GM23248 (cell line): ENCODE results near the gene RBM27. TPM values are rescaled to one million over a fixed set of nuclear protein-coding genes. Genes with fewer than 3 reads are reported as not detected.

Experiments
- DNase-seq: peaks from one replicate; pipeline ENCODE4 v3.0.0-alpha.2; 2015
- H2AFZ ChIP-seq: fragments of 200-600 bp; sonication (generic); 2 replicates; pipeline ENCODE4 v1.6.1; 2016; ENCODE audit warnings: antibody characterized with exemption
- H3F3A ChIP-seq: fragments of 200-600 bp; sonication (generic); 2 replicates; pipeline ENCODE4 v1.6.1; 2016; ENCODE audit warnings: mild to moderate bottlenecking, antibody characterized with exemption, mixed run types; ENCODE audit not compliant: insufficient read depth
- H3K27ac ChIP-seq: fragments of 200-600 bp; sonication (generic); 2 replicates; pipeline ENCODE4 v1.5.1; 2016; ENCODE audit warnings: mild to moderate bottlenecking
- H3K27me3 ChIP-seq: fragments of 200-600 bp; sonication (generic); replicated peaks from 2 replicates; pipeline ENCODE4 v1.6.1; 2016; ENCODE audit warnings: mild to moderate bottlenecking; ENCODE audit not compliant: insufficient read depth
- H3K36me3 ChIP-seq: fragments of 200-600 bp; sonication (generic); 2 replicates; pipeline ENCODE4 v1.6.1; 2016; ENCODE audit warnings: low read depth, mild to moderate bottlenecking
- H3K4me1 ChIP-seq: fragments of 200-600 bp; sonication (generic); 2 replicates; pipeline ENCODE4 v1.6.1; 2016; ENCODE audit warnings: mild to moderate bottlenecking; ENCODE audit not compliant: insufficient read depth
- H3K4me2 ChIP-seq: fragments of 200-600 bp; sonication (generic); one replicate; pipeline ENCODE4 v1.6.1; 2016; ENCODE audit warnings: mild to moderate bottlenecking; ENCODE audit not compliant: unreplicated experiment
- H3K4me3 ChIP-seq: fragments of 200-600 bp; sonication (generic); 2 replicates; pipeline ENCODE4 v1.5.1; 2016; ENCODE audit warnings: mild to moderate bottlenecking
- H3K79me2 ChIP-seq: fragments of 200-600 bp; sonication (generic); 2 replicates; pipeline ENCODE4 v1.6.1; 2016; ENCODE audit warnings: mild to moderate bottlenecking; ENCODE audit not compliant: insufficient read depth
- H3K9ac ChIP-seq: fragments of 200-600 bp; sonication (generic); 2 replicates; pipeline ENCODE4 v1.6.1; 2016; ENCODE audit warnings: mild to moderate bottlenecking
- H3K9me2 ChIP-seq: fragments of 200-600 bp; sonication (generic); 2 replicates; pipeline ENCODE4 v1.6.1; 2016; ENCODE audit warnings: mixed run types, mild to moderate bottlenecking, moderate library complexity; ENCODE audit not compliant: insufficient read depth
- H3K9me3 ChIP-seq: fragments of 200-600 bp; sonication (generic); one replicate; pipeline ENCODE4 v1.6.1; 2017; ENCODE audit warnings: low read depth
- H4K20me1 ChIP-seq: fragments of 200-600 bp; sonication (generic); 2 replicates; pipeline ENCODE4 v1.6.0; 2016; ENCODE audit not compliant: insufficient read depth
- EZH2 ChIP-seq: fragments of 200-600 bp; sonication (generic); IDR thresholded peaks from 2 replicates; pipeline ENCODE4 v1.6.1; 2018; ENCODE audit warnings: antibody characterized with exemption, mild to moderate bottlenecking; ENCODE audit not compliant: insufficient read depth, poor library complexity, severe bottlenecking
- EZH2phosphoT487 ChIP-seq: fragments of 200-600 bp; sonication (generic); IDR thresholded peaks from 2 replicates; pipeline ENCODE4 v1.6.1; 2018; ENCODE audit warnings: antibody characterized with exemption, moderate library complexity, mild to moderate bottlenecking, low read depth; ENCODE audit not compliant: insufficient read depth
- WGBS, 2 experiments: methylation state at CpG; one replicate each; pipeline ENCODE4 v1.1.6; 2015 to 2017; ENCODE audit warnings: low lambda C conversion rate in 2 of 2, low coverage in 1 of 2; ENCODE audit errors: missing lambda C conversion rate in 2 of 2; 5-methylcytosine and 5-hydroxymethylcytosine counted together
- in situ Hi-C: fragments of 300-500 bp; cut with MboI; formaldehyde crosslinking; loops from 2 replicates; pipeline ENCODE4 v1.15.0; 2020
- polyA plus RNA-seq: library from polyadenylated mRNA; unstranded; fragments of >200 nt; fragmentation: Nextera tagmentation; extraction: Ambion mirVana; gene quantifications from 2 replicates; pipeline ENCODE4 v1.2.1, GENCODE V29; 2016
- small RNA-seq: library from RNA; depleted of rRNA; stranded (forward); fragments of <200 nt; gene quantifications from one replicate; pipeline ENCODE3, GENCODE V24; 2014; ENCODE audit warnings: low read depth, low replicate concordance
- total RNA-seq: library from RNA; depleted of rRNA; stranded (reverse); fragments of >200 nt; shearing (Covaris generic); gene quantifications from 2 replicates; pipeline ENCODE4 v1.2.3, GENCODE V29; 2014; rRNA removed

Gene RBM27
- total and polyA plus RNA-seq, 2 experiments from 2014 or later = 3.1 to 13.9 TPM

GRCh38 chr5:146248561-146248960 is 45.2 kb downstream of the RBM27 start:
- Histone ChIP-seq H2AFZ (no peak overlapping the region), H3F3A (no peaks in the 10 kb centered on the region), H3K9me2 (no peaks in the 10 kb centered on the region), H3K27me3 (no peaks in the 10 kb centered on the region), H3K79me2 (peaks cover 56% of the 10 kb centered on the region), H4K20me1 (no peaks in the 10 kb centered on the region), H3K4me3 (no peak overlapping the region), H3K27ac (no peak overlapping the region), H3K4me2 (no peak overlapping the region), H3K4me1 (no peaks in the 10 kb centered on the region), H3K9ac (no peak overlapping the region), H3K9me3 (no peaks in the 10 kb centered on the region), H3K36me3 (peaks cover 18% of the 10 kb centered on the region)
- in situ Hi-C loops = no loop called here
- no peak for DNase-seq
- WGBS, 2 experiments = 94 to 99% methylated on average over 5 of the region's 5 CpGs
- TF ChIP-seq EZH2phosphoT487 (no peak), EZH2 (no peak)

GRCh38 chr5:146249801-146250200 is 46.4 kb downstream of the RBM27 start:
- TF ChIP-seq EZH2phosphoT487 (no peak), EZH2 (no peak)
- H3K4me3 ChIP-seq = no peak overlapping the region
- no peak overlapping the region for H3K9ac ChIP-seq
- no peaks in the 10 kb centered on the region for H3K9me3 ChIP-seq
- peaks cover 64% of the 10 kb centered on the region for H3K79me2 ChIP-seq
- H3F3A ChIP-seq = no peaks in the 10 kb centered on the region
- no peaks in the 10 kb centered on the region for H3K27me3 ChIP-seq
- H2AFZ ChIP-seq = no peak overlapping the region
- 93 to 94% methylated on average over 4 of the region's 4 CpGs for WGBS, 2 experiments
- no peaks in the 10 kb centered on the region for H3K9me2 ChIP-seq
- no peak overlapping the region for H3K27ac ChIP-seq
- peaks cover 16% of the 10 kb centered on the region for H3K36me3 ChIP-seq
- H3K4me2 ChIP-seq = no peak overlapping the region
- H3K4me1 ChIP-seq = no peaks in the 10 kb centered on the region
- H4K20me1 ChIP-seq = no peaks in the 10 kb centered on the region
- DNase-seq = no peak
- in situ Hi-C loops = no loop called here

Small RNA genes lying within 50 kb of the gene (small RNA-seq; reads per million reads assigned to genes)
- not detected for gene RNU7-180P

Other genes starting within 250 kb of the RBM27 start
- gene PLAC8L1, start 98.0 kb upstream of the RBM27 start, total RNA-seq = 2.3 TPM in 1 of 2 replicates, not detected in the other
- 0.41 and 0.56 TPM in 2 replicates for gene PLAC8L1, start 98.0 kb upstream of the RBM27 start, polyA plus RNA-seq
- 98.1 and 118 TPM in 2 replicates for gene LARS1, start 21.0 kb upstream of the RBM27 start, total RNA-seq
- gene LARS1, start 21.0 kb upstream of the RBM27 start, polyA plus RNA-seq = 143 and 151 TPM in 2 replicates
- gene POU4F3, start 135.2 kb downstream of the RBM27 start, total RNA-seq = 0.13 TPM in 1 of 2 replicates, not detected in the other
- not detected in 2 replicates for gene POU4F3, start 135.2 kb downstream of the RBM27 start, polyA plus RNA-seq
- 23.6 and 31.1 TPM in 2 replicates for gene TCERG1, start 243.7 kb downstream of the RBM27 start, total RNA-seq
- 28.2 and 37.0 TPM in 2 replicates for gene TCERG1, start 243.7 kb downstream of the RBM27 start, polyA plus RNA-seq